CD4-positive, alpha-beta T cell treated with Interferon alpha-2 for 1 hour (primary cell): ENCODE measurements around the gene SLC13A3.

Experiments
- DNase-seq, 2 donors: peaks; one replicate each; pipeline ENCODE4 v3.0.0-alpha.2; 2020 to 2022

SLC13A3 gene

GRCh38 chr20:46519471-46520068 lies 131.7 kb downstream of the SLC13A3 start:
- DNase-seq = no peak

GRCh38 chr20:46512943-46513844 lies 138.1 kb downstream of the SLC13A3 start, which contains the start of gene ZNF334:
Gene ZNF334, minus strand, starts transcription at chr20:46513559. Its CDS starts 1,457 bp downstream, at chr20:46512102.
- no peak for DNase-seq

GRCh38 chr20:46509523-46509922 lies 141.7 kb downstream of the SLC13A3 start:
- DNase-seq = no peak
